Peyer's patch (tissue), 4 donors: Measurements from ENCODE around the gene ANKRD13A. TPM values are rescaled to one million over a fixed set of nuclear protein-coding genes. Genes with fewer than 3 reads are reported as not detected.

Source experiments
- DNase-seq, 3 donors: peaks; one replicate each; pipeline ENCODE4 v3.0.0-alpha.2; 2017 to 2019
- H3K27ac ChIP-seq, 4 donors: fragments of 200-600 bp; sonication (generic); one replicate each; pipeline ENCODE4 v1.5.1; 2016 to 2019
- H3K27me3 ChIP-seq, 2 donors: fragments of 200-600 bp; sonication (generic); one replicate each; pipeline ENCODE4 v1.5.1; 2019
- H3K36me3 ChIP-seq, 3 donors: fragments of 200-600 bp; sonication (generic); one replicate each; pipeline ENCODE4 v1.5.1; 2016 to 2019
- H3K4me1 ChIP-seq, 4 donors: fragments of 200-600 bp; sonication (generic); one replicate each; pipeline ENCODE4 v1.5.1; 2016 to 2019
- H3K4me3 ChIP-seq, 4 donors: fragments of 200-600 bp; sonication (generic); 1 replicate in 3 of 4; 2 replicates in 1 of 4; pipeline ENCODE4 v1.5.1; 2016 to 2019; ENCODE audit warnings: mild to moderate bottlenecking in 1 of 4
- H3K9me3 ChIP-seq, 4 donors: fragments of 200-600 bp; sonication (generic); one replicate each; pipeline ENCODE4 v1.5.1; 2016 to 2019; ENCODE audit warnings: mild to moderate bottlenecking in 1 of 4
- CTCF ChIP-seq, 6 experiments: fragments of 450-650 bp in 4 of 6; fragments of 200-600 bp in 2 of 6; sonication (generic) in 1 of 6; IDR thresholded peaks; one replicate each; pipeline ENCODE4 v1.5.1; 2017 to 2019; ENCODE audit warnings: antibody characterized with exemption in 6 of 6, mild to moderate bottlenecking in 3 of 6, moderate library complexity in 1 of 6
- POLR2A ChIP-seq, 2 donors: fragments of 450-650 bp; IDR thresholded peaks; one replicate each; pipeline ENCODE4 v1.5.1; 2017; ENCODE audit warnings: antibody characterized with exemption in 2 of 2, mild to moderate bottlenecking in 2 of 2, moderate library complexity in 2 of 2
- total RNA-seq, 4 donors: library from RNA; depleted of rRNA; stranded (reverse); fragments of >200 nt; gene quantifications; one replicate each; pipeline ENCODE4 v1.1.0, GENCODE V29; 2016

ANKRD13A gene
- total RNA-seq, 4 donors from 2014 or later: 81.3 to 124 (median 92.1) TPM

GRCh38 chr12:109999983-110000505 is 814 bp downstream of the ANKRD13A start:
- H3K4me3 ChIP-seq: peak overlapping the region; percentile 90 to 97 (median 96)
- H3K4me1 ChIP-seq: peaks cover 0 to 43% (median 9%) of the 10 kb centered on the region in 4 donors
- TF ChIP-seq CTCF (IDR thresholded peaks at IDR 0.05): no peak
- TF ChIP-seq POLR2A (IDR thresholded peaks at IDR 0.05): no peak
- H3K27ac ChIP-seq: peak overlapping the region; percentile 81 to 92 (median 84)
- peak in 2 of 3 donors; percentile 61 to 62 for DNase-seq
- no peaks in the 10 kb centered on the region for H3K27me3 ChIP-seq
- H3K36me3 ChIP-seq: peaks cover 0 to 7% (median 0%) of the 10 kb centered on the region in 3 donors
- H3K9me3 ChIP-seq: no peaks in the 10 kb centered on the region

GRCh38 chr12:110001596-110001995 is 2.4 kb downstream of the ANKRD13A start:
- Histone ChIP-seq H3K4me3 (no peak overlapping the region), H3K4me1 (peaks cover 0 to 45% (median 9%) of the 10 kb centered on the region in 4 donors), H3K36me3 (peaks cover 0 to 7% (median 0%) of the 10 kb centered on the region in 3 donors), H3K9me3 (no peaks in the 10 kb centered on the region), H3K27ac (peak overlapping the region in 1 of 4 donors; percentile 92), H3K27me3 (no peaks in the 10 kb centered on the region)
- DNase-seq: no peak
- TF ChIP-seq POLR2A (IDR thresholded peaks at IDR 0.05): no peak
- no peak for TF ChIP-seq CTCF (IDR thresholded peaks at IDR 0.05)

- no peak for TF ChIP-seq CTCF (IDR thresholded peaks at IDR 0.05)
- Histone ChIP-seq H3K9me3 (no peaks in the 10 kb centered on the region), H3K4me1 (peaks cover 0 to 45% (median 9%) of the 10 kb centered on the region in 4 donors), H3K27ac (peak overlapping the region in 3 of 4 donors; percentile 5 to 92 (median 11)), H3K4me3 (no peak overlapping the region), H3K27me3 (no peaks in the 10 kb centered on the region), H3K36me3 (peaks cover 0 to 7% (median 0%) of the 10 kb centered on the region in 3 donors)
- no peak for DNase-seq
These were observed 3.7 kb downstream of the ANKRD13A start for GRCh38 chr12:110002676-110003515.

GRCh38 chr12:110004598-110004997 is 5.4 kb downstream of the ANKRD13A start:
- no peaks in the 10 kb centered on the region for H3K27me3 ChIP-seq
- no peak overlapping the region for H3K4me3 ChIP-seq
- TF ChIP-seq CTCF (IDR thresholded peaks at IDR 0.05) (no peak), POLR2A (IDR thresholded peaks at IDR 0.05) (no peak)
- H3K4me1 ChIP-seq: peaks cover 0 to 37% (median 7%) of the 10 kb centered on the region in 4 donors
- H3K27ac ChIP-seq: peak overlapping the region in 2 of 4 donors; percentile 35 to 92
- no peaks in the 10 kb centered on the region for H3K9me3 ChIP-seq
- no peak for DNase-seq
- peaks cover 0 to 7% (median 0%) of the 10 kb centered on the region in 3 donors for H3K36me3 ChIP-seq

DNA sequence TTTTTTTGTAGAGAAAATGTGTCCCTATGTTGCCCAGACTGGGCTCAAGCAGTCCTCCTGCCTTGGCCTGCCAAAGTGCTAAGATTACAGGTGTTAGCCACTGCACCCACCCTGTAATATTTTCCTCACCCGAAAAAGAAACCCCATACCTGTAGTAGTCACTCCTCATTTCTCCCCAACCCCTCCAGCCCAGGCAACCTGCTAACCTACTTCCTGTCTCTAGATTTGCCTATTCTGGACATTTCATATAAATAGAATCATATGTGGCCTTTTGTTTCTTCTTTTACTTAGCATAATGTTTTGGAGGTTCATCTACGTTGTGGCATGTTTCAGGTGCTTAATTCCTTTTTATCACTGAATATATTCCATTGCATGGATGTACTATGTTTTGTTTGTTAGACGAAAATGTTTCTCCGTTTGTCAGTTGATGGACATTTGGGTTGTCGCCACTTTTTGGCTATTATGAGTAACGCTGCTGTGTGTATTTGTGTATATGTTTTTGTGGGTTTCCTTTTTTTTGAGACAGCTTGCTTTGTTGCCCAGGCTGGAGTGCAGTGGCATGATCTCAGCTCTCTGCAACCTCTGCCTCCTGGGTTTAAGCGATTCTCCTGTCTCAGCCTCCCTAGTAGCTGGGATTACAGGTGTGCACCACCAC is 6.2 kb downstream of the ANKRD13A start:
- Histone ChIP-seq H3K27ac (peak overlapping the region in 2 of 4 donors; percentile 35 to 92), H3K36me3 (peaks cover 0 to 7% (median 0%) of the 10 kb centered on the region in 3 donors), H3K27me3 (no peaks in the 10 kb centered on the region), H3K4me1 (peaks cover 0 to 32% (median 9%) of the 10 kb centered on the region in 4 donors), H3K9me3 (no peaks in the 10 kb centered on the region), H3K4me3 (peak overlapping the region in 1 of 4 donors; percentile 13)
- TF ChIP-seq CTCF (IDR thresholded peaks at IDR 0.05): no peak
- no peak for TF ChIP-seq POLR2A (IDR thresholded peaks at IDR 0.05)
- DNase-seq: peak in 2 of 3 donors; percentile 62 to 67
